AG09309 (cell line): ENCODE measurements around the gene PARD3.

Source experiments
- DNase-seq: peaks from one replicate; pipeline ENCODE4 v3.0.0-alpha.2; 2010; ENCODE audit warnings: low read depth
- H3K4me3 ChIP-seq: 2 replicates; pipeline ENCODE4 v1.5.1; 2011; ENCODE audit warnings: mild to moderate bottlenecking, low read depth, low read length, moderate library complexity; ENCODE audit not compliant: control insufficient read depth
- TF ChIP-seq, protein P1 (sequence below): IDR thresholded peaks from 2 replicates; pipeline ENCODE4 v1.5.1; 2011; ENCODE audit warnings: mild to moderate bottlenecking, low read depth, low read length, inconsistent platforms; ENCODE audit not compliant: insufficient read depth, control insufficient read depth; ENCODE audit errors: missing control alignments

The PARD3 gene

GRCh38 chr10:34341473-34341872, 473.6 kb downstream of the PARD3 start:
- no peak overlapping the region for H3K4me3 ChIP-seq
- no peak for DNase-seq
- TF ChIP-seq, protein P1, sequence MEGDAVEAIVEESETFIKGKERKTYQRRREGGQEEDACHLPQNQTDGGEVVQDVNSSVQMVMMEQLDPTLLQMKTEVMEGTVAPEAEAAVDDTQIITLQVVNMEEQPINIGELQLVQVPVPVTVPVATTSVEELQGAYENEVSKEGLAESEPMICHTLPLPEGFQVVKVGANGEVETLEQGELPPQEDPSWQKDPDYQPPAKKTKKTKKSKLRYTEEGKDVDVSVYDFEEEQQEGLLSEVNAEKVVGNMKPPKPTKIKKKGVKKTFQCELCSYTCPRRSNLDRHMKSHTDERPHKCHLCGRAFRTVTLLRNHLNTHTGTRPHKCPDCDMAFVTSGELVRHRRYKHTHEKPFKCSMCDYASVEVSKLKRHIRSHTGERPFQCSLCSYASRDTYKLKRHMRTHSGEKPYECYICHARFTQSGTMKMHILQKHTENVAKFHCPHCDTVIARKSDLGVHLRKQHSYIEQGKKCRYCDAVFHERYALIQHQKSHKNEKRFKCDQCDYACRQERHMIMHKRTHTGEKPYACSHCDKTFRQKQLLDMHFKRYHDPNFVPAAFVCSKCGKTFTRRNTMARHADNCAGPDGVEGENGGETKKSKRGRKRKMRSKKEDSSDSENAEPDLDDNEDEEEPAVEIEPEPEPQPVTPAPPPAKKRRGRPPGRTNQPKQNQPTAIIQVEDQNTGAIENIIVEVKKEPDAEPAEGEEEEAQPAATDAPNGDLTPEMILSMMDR = no peak

DNA sequence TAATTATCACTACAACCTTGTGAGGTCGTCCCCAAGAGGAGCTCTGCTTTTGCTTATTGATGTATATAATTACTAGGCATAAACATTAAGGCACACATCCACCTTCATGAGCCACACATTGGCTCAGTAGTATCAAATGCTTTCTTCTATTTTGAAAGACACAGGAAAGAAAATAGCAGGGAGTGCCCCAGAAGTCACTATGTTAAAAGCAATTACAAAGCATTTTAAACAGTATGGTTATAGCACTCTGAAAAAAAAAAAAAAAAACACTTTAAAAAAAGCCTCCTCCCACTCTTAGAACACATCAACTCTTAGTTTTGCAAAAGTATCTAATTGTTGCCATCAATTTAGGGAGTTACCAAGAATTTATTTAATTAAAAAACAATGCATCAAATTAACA, 474.2 kb downstream of the PARD3 start:
- DNase-seq = no peak
- TF ChIP-seq, protein P1 = no peak
- H3K4me3 ChIP-seq = no peak overlapping the region

DNA sequence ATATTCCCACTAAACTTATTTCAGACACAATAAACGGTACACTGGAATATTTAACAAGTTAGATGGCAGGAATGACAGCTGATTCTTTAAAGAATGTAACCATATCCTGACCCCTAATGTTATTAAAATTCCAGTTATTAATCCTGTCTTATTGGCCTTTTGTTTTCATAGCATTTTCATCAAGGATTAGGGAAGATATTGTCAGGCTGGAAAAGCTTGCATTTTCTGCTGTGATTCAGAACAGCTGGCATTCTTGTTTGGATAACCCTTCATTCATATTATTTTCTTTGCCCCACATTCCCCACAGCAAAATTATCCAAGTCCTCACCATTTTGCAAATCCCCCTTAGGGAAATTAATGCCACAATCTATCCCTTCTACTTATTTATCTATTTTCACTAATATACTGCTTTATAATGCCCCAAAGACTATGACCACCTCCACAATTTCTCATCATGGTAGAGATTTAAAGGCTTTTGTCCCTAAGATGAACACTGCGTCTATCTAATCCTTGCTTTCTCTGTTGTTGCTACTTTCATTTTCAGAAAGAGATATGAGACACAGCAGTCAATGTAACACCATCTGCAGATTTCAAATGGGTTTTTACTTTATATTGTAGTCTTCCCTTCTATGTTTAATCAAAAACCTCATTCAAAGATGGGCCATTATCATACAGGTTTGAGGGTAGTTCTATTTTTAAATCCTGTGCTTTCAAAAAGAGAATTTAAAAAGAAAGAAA, 475.1 kb downstream of the PARD3 start:
- DNase-seq = no peak
- TF ChIP-seq, protein P1 = no peak
- H3K4me3 ChIP-seq = no peak overlapping the region

GRCh38 chr10:34337917-34338316, 477.2 kb downstream of the PARD3 start:
- TF ChIP-seq, protein P1 = no peak
- no peak overlapping the region for H3K4me3 ChIP-seq
- DNase-seq = no peak

GRCh38 chr10:34335960-34336690, 479.0 kb downstream of the PARD3 start:
- no peak overlapping the region for H3K4me3 ChIP-seq
- TF ChIP-seq, protein P1 = no peak
- no peak for DNase-seq

GRCh38 chr10:34334908-34335307, 480.2 kb downstream of the PARD3 start:
- DNase-seq = no peak
- TF ChIP-seq, protein P1 = no peak
- no peak overlapping the region for H3K4me3 ChIP-seq
